Epithelial cell of proximal tubule (primary cell): ENCODE data around the gene PACSIN1. TPM values are rescaled to one million over a fixed set of nuclear protein-coding genes. Genes with fewer than 3 reads are reported as not detected.
"Not testable (repeated sequence)": the region's sequence is repeated elsewhere in the genome, so short reads cannot be mapped to it uniquely, and the experiment has no call there.

Experiments used
- DNase-seq: peaks from one replicate; pipeline ENCODE4 v3.0.0-alpha.2; 2011; ENCODE audit warnings: low read depth
- H3K4me3 ChIP-seq: 2 replicates; pipeline ENCODE4 v1.5.1; 2011; ENCODE audit warnings: low read depth, mild to moderate bottlenecking, low read length
- CTCF ChIP-seq: conservative IDR thresholded peaks from 2 replicates; pipeline ENCODE4 v1.5.1; 2012; ENCODE audit warnings: low read depth, mild to moderate bottlenecking, low read length
- total RNA-seq: library from RNA; depleted of rRNA; stranded (reverse); fragments of >200 nt; gene quantifications from 2 replicates; pipeline ENCODE4 v1.2.3, GENCODE V29; 2015

The PACSIN1 gene
- total RNA-seq, 1 donor from 2014 or later, result 1.9 TPM

- DNase-seq, result no peak
- no peak overlapping the region for H3K4me3 ChIP-seq
- no peak for TF ChIP-seq CTCF
Measured at GRCh38 chr6:34474754-34475153, 8.9 kb downstream of the PACSIN1 start.

GRCh38 chr6:34475238-34475682 lies 9.4 kb downstream of the PACSIN1 start:
- H3K4me3 ChIP-seq, result no peak overlapping the region
- DNase-seq, result no peak
- TF ChIP-seq CTCF, result no peak

GRCh38 chr6:34475767-34476328 lies 10.0 kb downstream of the PACSIN1 start:
- no peak for DNase-seq
- H3K4me3 ChIP-seq, result no peak overlapping the region
- TF ChIP-seq CTCF, result no peak

- DNase-seq, result no peak
- no peak overlapping the region for H3K4me3 ChIP-seq
- no peak for TF ChIP-seq CTCF
Measured at GRCh38 chr6:34476447-34476846, 10.6 kb downstream of the PACSIN1 start.

GRCh38 chr6:34476921-34477320 lies 11.0 kb downstream of the PACSIN1 start:
- TF ChIP-seq CTCF, result no peak
- DNase-seq, result no peak
- H3K4me3 ChIP-seq, result no peak overlapping the region

GRCh38 chr6:34478796-34479195 lies 12.9 kb downstream of the PACSIN1 start:
- no peak overlapping the region for H3K4me3 ChIP-seq
- TF ChIP-seq CTCF, result no peak
- no peak for DNase-seq

GRCh38 chr6:34483781-34484180 lies 17.9 kb downstream of the PACSIN1 start:
- not testable (repeated sequence) for H3K4me3 ChIP-seq, DNase-seq

- H3K4me3 ChIP-seq, result no peak overlapping the region
- TF ChIP-seq CTCF, result no peak
- DNase-seq, result no peak
Measured at GRCh38 chr6:34484391-34484790, 18.5 kb downstream of the PACSIN1 start.
